Measurements from ENCODE around the gene MAIP1. TPM values are rescaled to one million over a fixed set of nuclear protein-coding genes. Genes with fewer than 3 reads are reported as not detected.

Gene MAIP1
- total RNA-seq, 2 experiments from 2014 or later, result 26.1 to 27.5 TPM

GRCh38 chr2:199923924-199924323 lies 31.5 kb upstream of the MAIP1 start:
- H3K4me3 Mint-ChIP-seq, result no peak overlapping the region
- ChIA-PET CTCF (interaction anchor here (1.2 kb wide), 1 partner anchor 39 kb away, joined by 3 read pairs; no protein-coding TSS in a partner anchor), POLR2A (no interaction called here)
- intact Hi-C loops (cut with DNase I, micrococcal nuclease), result no loop called here
- peak; percentile 33 for ATAC-seq
- H3K27me3 Mint-ChIP-seq, result no peaks in the 10 kb centered on the region
- peaks cover 22% of the 10 kb centered on the region for H3K36me3 Mint-ChIP-seq (ENCODE audit: low read depth)
- peaks cover 13% of the 10 kb centered on the region for H3K4me1 Mint-ChIP-seq
- DNase-seq, result no peak
- no peaks in the 10 kb centered on the region for H3K9me3 Mint-ChIP-seq (ENCODE audit: low read depth)
- peak overlapping the region; percentile 19 for H3K27ac Mint-ChIP-seq

DNA sequence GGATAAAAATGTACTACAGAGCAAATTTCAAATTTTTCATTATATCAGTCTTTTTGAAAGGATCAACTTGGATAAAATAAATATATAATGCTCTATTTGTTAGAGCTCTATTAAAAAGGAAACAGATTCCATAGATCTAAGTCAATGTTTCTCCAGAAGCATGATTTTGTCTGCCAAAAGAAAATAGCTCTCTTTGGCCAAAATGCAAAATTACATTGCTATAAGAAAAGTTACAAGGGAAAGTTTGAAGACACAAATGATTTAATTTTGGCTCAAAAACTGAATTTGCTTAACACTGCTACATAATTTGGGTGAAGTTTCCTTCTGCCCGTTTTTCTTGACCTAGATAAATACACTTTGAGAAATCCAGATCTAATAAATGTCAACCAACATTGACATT lies 28.6 kb upstream of the MAIP1 start:
- no peak overlapping the region for H3K4me3 Mint-ChIP-seq
- POLR2A ChIA-PET, result no interaction called here

GRCh38 chr2:199928226-199928625 lies 27.2 kb upstream of the MAIP1 start:
- ChIA-PET CTCF (interaction anchor here (1.2 to 1.6 kb wide), 2 partner anchors 11 to 16 kb away, joined by 3 to 4 read pairs; no protein-coding TSS in a partner anchor), POLR2A (no interaction called here)
- Mint-ChIP-seq H3K9me3 (ENCODE audit: low read depth) (no peaks in the 10 kb centered on the region), H3K27ac (peak overlapping the region; percentile 51), H3K4me3 (no peak overlapping the region), H3K4me1 (peaks cover 8% of the 10 kb centered on the region), H3K36me3 (ENCODE audit: low read depth) (peaks cover 27% of the 10 kb centered on the region), H3K27me3 (no peaks in the 10 kb centered on the region)
- ATAC-seq, result no peak
- no peak for DNase-seq
- intact Hi-C loops (cut with DNase I, micrococcal nuclease), result no loop called here

More for the DNA sequence above, 28.6 kb upstream of the MAIP1 start:
- ATAC-seq (no peak), DNase-seq (no peak)
- Mint-ChIP-seq H3K27me3 (no peaks in the 10 kb centered on the region), H3K27ac (no peak overlapping the region), H3K4me1 (peaks cover 13% of the 10 kb centered on the region), H3K9me3 (ENCODE audit: low read depth) (no peaks in the 10 kb centered on the region), H3K36me3 (ENCODE audit: low read depth) (peaks cover 24% of the 10 kb centered on the region)
- CTCF ChIA-PET, result interaction anchor here (0.8 to 1.5 kb wide), 2 partner anchors 15 to 47 kb away, joined by 3 to 7 read pairs; no protein-coding TSS in a partner anchor
- intact Hi-C loops (cut with DNase I, micrococcal nuclease), result no loop called here

GRCh38 chr2:199928626-199929025 lies 26.8 kb upstream of the MAIP1 start:
- no peak for DNase-seq
- H3K27me3 Mint-ChIP-seq, result no peaks in the 10 kb centered on the region
- H3K4me1 Mint-ChIP-seq, result peaks cover 8% of the 10 kb centered on the region
- peak overlapping the region; percentile 51 for H3K27ac Mint-ChIP-seq
- ATAC-seq, result no peak
- no peaks in the 10 kb centered on the region for H3K9me3 Mint-ChIP-seq (ENCODE audit: low read depth)
- H3K4me3 Mint-ChIP-seq, result no peak overlapping the region
- intact Hi-C loops (cut with DNase I, micrococcal nuclease), result no loop called here
- peaks cover 27% of the 10 kb centered on the region for H3K36me3 Mint-ChIP-seq (ENCODE audit: low read depth)
- POLR2A ChIA-PET, result no interaction called here
- CTCF ChIA-PET, result interaction anchor here (1.2 to 1.6 kb wide), 2 partner anchors 11 to 16 kb away, joined by 3 to 4 read pairs; no protein-coding TSS in a partner anchor

DNA sequence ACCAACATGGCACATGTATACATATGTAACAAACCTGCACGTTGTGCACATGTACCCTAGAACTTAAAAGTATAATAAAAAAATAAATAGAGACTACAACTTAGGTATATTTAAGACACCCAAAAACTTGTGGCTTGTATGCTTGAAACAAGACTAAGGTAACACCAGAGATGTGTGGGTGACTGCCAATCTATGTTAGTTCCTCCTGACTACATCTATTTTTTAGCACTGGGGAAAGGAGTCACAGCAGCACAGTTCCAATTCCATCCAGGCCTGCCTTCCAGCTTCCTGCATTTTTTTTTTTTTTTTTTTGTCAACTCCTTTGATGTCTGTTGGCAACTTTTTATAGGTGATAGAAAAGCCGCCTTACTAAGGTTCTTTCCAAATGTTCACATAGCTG lies 26.1 kb upstream of the MAIP1 start:
- intact Hi-C loops (cut with DNase I, micrococcal nuclease), result no loop called here
- DNase-seq (no peak), ATAC-seq (no peak)
- ChIA-PET POLR2A (no interaction called here), CTCF (interaction anchor here (1.2 to 1.6 kb wide), 2 partner anchors 10 to 15 kb away, joined by 3 to 4 read pairs; no protein-coding TSS in a partner anchor)
- Mint-ChIP-seq H3K27me3 (no peaks in the 10 kb centered on the region), H3K27ac (no peak overlapping the region), H3K4me3 (no peak overlapping the region), H3K4me1 (peaks cover 2% of the 10 kb centered on the region), H3K36me3 (ENCODE audit: low read depth) (peaks cover 27% of the 10 kb centered on the region), H3K9me3 (ENCODE audit: low read depth) (no peaks in the 10 kb centered on the region)

DNA sequence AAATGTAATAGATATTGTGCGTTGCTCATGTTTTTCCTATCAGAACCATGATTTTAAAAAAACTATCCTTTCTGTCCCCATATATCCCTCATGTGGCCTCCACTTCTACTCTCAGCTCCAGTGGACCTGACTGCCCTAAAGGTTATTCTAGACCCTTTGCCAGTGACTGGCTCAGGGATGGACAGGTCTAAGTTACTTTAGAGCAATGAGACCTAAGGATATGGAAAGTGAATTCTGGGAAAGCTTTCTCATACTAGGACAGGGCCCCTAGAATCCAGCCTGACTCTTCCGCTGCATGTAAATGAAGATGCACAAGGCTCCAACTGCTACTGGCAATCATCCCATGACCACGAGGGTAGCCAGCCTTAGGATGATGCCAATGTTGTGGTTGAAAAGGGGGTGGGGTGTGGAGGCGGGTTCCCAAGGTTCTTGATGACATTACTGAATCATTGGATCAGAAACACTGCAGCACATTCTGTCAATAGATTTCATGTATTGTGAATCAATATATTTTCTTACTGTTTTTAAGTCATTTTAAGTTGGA lies 23.0 kb upstream of the MAIP1 start:
- CTCF ChIA-PET, result no interaction called here
- DNase-seq, result no peak
- no peak overlapping the region for H3K27ac Mint-ChIP-seq
- H3K4me1 Mint-ChIP-seq, result no peaks in the 10 kb centered on the region
- no peaks in the 10 kb centered on the region for H3K27me3 Mint-ChIP-seq
- intact Hi-C loops (cut with DNase I, micrococcal nuclease), result no loop called here
- POLR2A ChIA-PET, result no interaction called here
- no peak overlapping the region for H3K4me3 Mint-ChIP-seq
- H3K36me3 Mint-ChIP-seq (ENCODE audit: low read depth), result peaks cover 24% of the 10 kb centered on the region
- no peak for ATAC-seq
- no peaks in the 10 kb centered on the region for H3K9me3 Mint-ChIP-seq (ENCODE audit: low read depth)

- POLR2A ChIA-PET, result no interaction called here
- no peak overlapping the region for H3K4me3 Mint-ChIP-seq
- intact Hi-C loops (cut with DNase I, micrococcal nuclease), result no loop called here
Measured at GRCh38 chr2:199933466-199933865, 21.9 kb upstream of the MAIP1 start.

GRCh38 chr2:199936554-199936953 lies 18.8 kb upstream of the MAIP1 start:
- DNase-seq (no peak), ATAC-seq (no peak)
- ChIA-PET CTCF (no interaction called here), POLR2A (no interaction called here)
- intact Hi-C loops (cut with DNase I, micrococcal nuclease), result no loop called here
- H3K27ac Mint-ChIP-seq, result no peak overlapping the region
- no peak overlapping the region for H3K4me3 Mint-ChIP-seq
- H3K9me3 Mint-ChIP-seq (ENCODE audit: low read depth), result no peaks in the 10 kb centered on the region
- H3K27me3 Mint-ChIP-seq, result no peaks in the 10 kb centered on the region
- peaks cover 4% of the 10 kb centered on the region for H3K4me1 Mint-ChIP-seq
- peaks cover 19% of the 10 kb centered on the region for H3K36me3 Mint-ChIP-seq (ENCODE audit: low read depth)

More at GRCh38 chr2:199933466-199933865, 21.9 kb upstream of the MAIP1 start:
- no peaks in the 10 kb centered on the region for H3K9me3 Mint-ChIP-seq (ENCODE audit: low read depth)
- DNase-seq (no peak), ATAC-seq (no peak)
- CTCF ChIA-PET, result interaction anchor here (0.6 to 0.8 kb wide), 2 partner anchors 88 to 533 kb away, joined by 3 to 5 read pairs; no protein-coding TSS in a partner anchor
- H3K27ac Mint-ChIP-seq, result no peak overlapping the region
- peaks cover 20% of the 10 kb centered on the region for H3K36me3 Mint-ChIP-seq (ENCODE audit: low read depth)
- H3K4me1 Mint-ChIP-seq, result no peaks in the 10 kb centered on the region
- H3K27me3 Mint-ChIP-seq, result no peaks in the 10 kb centered on the region

DNA sequence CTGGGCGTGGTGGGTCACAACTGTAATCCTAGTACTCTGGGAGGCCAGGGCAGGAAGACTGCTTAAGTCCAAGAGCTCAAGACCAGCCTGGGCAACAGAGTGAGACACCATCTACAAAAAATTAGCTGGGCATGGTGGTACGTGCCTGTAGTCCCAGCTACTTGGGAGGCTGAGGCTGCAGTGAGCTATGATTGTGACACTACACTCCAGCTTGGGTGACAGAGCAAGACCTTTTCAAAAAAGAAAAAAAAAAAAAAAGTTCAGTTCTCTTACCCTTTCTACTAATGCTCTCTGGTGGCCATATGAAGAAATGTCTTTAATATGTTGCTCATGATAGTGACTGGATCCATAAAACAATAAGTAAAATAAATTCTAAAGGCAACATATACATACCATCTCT lies 15.0 kb upstream of the MAIP1 start:
- no peak for DNase-seq
- CTCF ChIA-PET, result interaction anchor here (0.6 to 1.6 kb wide), 14 partner anchors 9 to 1026 kb away, joined by 3 to 5 read pairs (median 3); no protein-coding TSS in a partner anchor
- Mint-ChIP-seq H3K9me3 (ENCODE audit: low read depth) (no peaks in the 10 kb centered on the region), H3K27me3 (no peaks in the 10 kb centered on the region), H3K27ac (peak overlapping the region; percentile 37), H3K36me3 (ENCODE audit: low read depth) (peaks cover 24% of the 10 kb centered on the region), H3K4me3 (no peak overlapping the region), H3K4me1 (peaks cover 8% of the 10 kb centered on the region)
- ATAC-seq, result peak; percentile 87
- intact Hi-C loops (cut with DNase I, micrococcal nuclease), result loop anchor here (2.0 kb wide), 1 partner anchor 236 kb away; no protein-coding TSS in a partner anchor
- POLR2A ChIA-PET, result interaction anchor here (0.7 kb wide), 1 partner anchor 700 kb away, joined by 3 read pairs; no protein-coding TSS in a partner anchor

DNA sequence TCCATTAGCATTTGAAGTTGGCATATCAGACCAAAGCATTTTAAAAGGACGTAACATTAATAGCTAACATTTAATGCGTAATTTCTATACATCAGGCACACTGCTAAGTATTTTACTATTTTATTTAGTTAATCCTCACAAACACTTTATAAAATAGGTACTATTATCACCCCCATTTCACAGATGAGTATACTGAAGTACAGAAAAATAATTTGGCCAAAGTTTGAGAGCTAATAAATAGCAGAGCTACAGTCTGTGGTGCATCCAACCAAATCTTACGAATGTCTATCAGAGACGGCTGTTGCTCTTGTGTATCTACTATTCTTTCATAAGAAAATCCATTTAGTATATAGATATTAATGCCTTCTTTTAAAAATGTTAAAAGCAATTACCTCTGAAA lies 12.0 kb upstream of the MAIP1 start:
- ChIA-PET POLR2A (no interaction called here), CTCF (interaction anchor here (1.0 kb wide), 1 partner anchor 36 kb away, joined by 3 read pairs; no protein-coding TSS in a partner anchor)
- H3K4me3 Mint-ChIP-seq, result no peak overlapping the region
- H3K36me3 Mint-ChIP-seq (ENCODE audit: low read depth), result peaks cover 36% of the 10 kb centered on the region
- ATAC-seq, result no peak
- DNase-seq, result no peak
- peaks cover 13% of the 10 kb centered on the region for H3K4me1 Mint-ChIP-seq
- H3K27me3 Mint-ChIP-seq, result no peaks in the 10 kb centered on the region
- intact Hi-C loops (cut with DNase I, micrococcal nuclease), result no loop called here
- no peak overlapping the region for H3K27ac Mint-ChIP-seq
- H3K9me3 Mint-ChIP-seq (ENCODE audit: low read depth), result no peaks in the 10 kb centered on the region

DNA sequence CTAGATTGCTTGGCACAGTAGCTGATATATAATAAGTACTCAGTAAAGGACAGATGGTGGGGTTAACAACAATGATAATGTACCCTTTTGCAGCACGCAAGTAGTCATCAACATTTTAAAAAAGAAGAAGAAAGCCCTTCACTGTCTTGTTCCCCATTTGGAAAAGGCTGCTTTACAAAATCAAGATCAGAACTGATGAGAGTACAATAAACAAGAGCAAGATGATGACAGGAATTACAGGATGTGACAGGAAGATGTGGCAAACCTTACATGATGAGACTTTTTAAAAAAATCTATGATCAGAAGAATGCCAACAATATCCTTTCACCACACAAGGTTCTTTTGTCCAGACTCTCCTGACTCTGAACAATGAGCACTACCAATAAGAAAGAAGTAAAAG lies 9.2 kb upstream of the MAIP1 start:
- intact Hi-C loops (cut with DNase I, micrococcal nuclease), result no loop called here
- ChIA-PET POLR2A (no interaction called here), CTCF (no interaction called here)
- Mint-ChIP-seq H3K4me1 (peaks cover 19% of the 10 kb centered on the region), H3K9me3 (ENCODE audit: low read depth) (no peaks in the 10 kb centered on the region), H3K36me3 (ENCODE audit: low read depth) (peaks cover 28% of the 10 kb centered on the region), H3K27ac (peak overlapping the region; percentile 24), H3K4me3 (no peak overlapping the region), H3K27me3 (no peaks in the 10 kb centered on the region)
- DNase-seq (no peak), ATAC-seq (no peak)

- H3K36me3 Mint-ChIP-seq (ENCODE audit: low read depth), result peaks cover 28% of the 10 kb centered on the region
Measured at GRCh38 chr2:199946836-199947235, 8.5 kb upstream of the MAIP1 start.

More at GRCh38 chr2:199946836-199947235, 8.5 kb upstream of the MAIP1 start:
- intact Hi-C loops (cut with DNase I, micrococcal nuclease), result no loop called here
- ChIA-PET POLR2A (interaction anchor here (0.6 kb wide), 1 partner anchor 20 kb away, joined by 3 read pairs; no protein-coding TSS in a partner anchor), CTCF (interaction anchor here (0.5 to 0.8 kb wide), 3 partner anchors 38 to 535 kb away, joined by 3 read pairs; no protein-coding TSS in a partner anchor)
- Mint-ChIP-seq H3K4me3 (no peak overlapping the region), H3K27ac (peak overlapping the region; percentile 10), H3K9me3 (ENCODE audit: low read depth) (no peaks in the 10 kb centered on the region), H3K27me3 (no peaks in the 10 kb centered on the region), H3K4me1 (peaks cover 22% of the 10 kb centered on the region)
- ATAC-seq, result no peak
- DNase-seq, result no peak
